Sigmoid colon (tissue), 7 donors: ENCODE results near the gene ST6GALNAC2. TPM values are rescaled to one million over a fixed set of nuclear protein-coding genes. Genes with fewer than 3 reads are reported as not detected.

Experiments
- DNase-seq: peaks from one replicate; pipeline ENCODE4 v3.0.0-alpha.2; 2019
- H3K27ac ChIP-seq, 4 donors: fragments of 200-600 bp; sonication (generic); one replicate each; pipeline ENCODE4 v1.5.1; 2016 to 2019; ENCODE audit warnings: mild to moderate bottlenecking in 1 of 4
- H3K27me3 ChIP-seq, 3 donors: fragments of 200-600 bp; sonication (generic); one replicate each; pipeline ENCODE4 v1.5.1; 2019; ENCODE audit warnings: mild to moderate bottlenecking in 1 of 3
- H3K36me3 ChIP-seq, 4 donors: fragments of 200-600 bp; sonication (generic); one replicate each; pipeline ENCODE4 v1.5.1; 2016 to 2019
- H3K4me1 ChIP-seq, 4 donors: fragments of 200-600 bp; sonication (generic); one replicate each; pipeline ENCODE4 v1.5.1; 2017 to 2019
- H3K4me3 ChIP-seq, 4 donors: fragments of 200-600 bp; sonication (generic); one replicate each; pipeline ENCODE4 v1.5.1; 2017 to 2019; ENCODE audit warnings: mild to moderate bottlenecking in 2 of 4, moderate library complexity in 1 of 4
- H3K9me3 ChIP-seq, 4 donors: fragments of 200-600 bp in 3 of 4; sonication (generic) in 3 of 4; one replicate each; pipeline versions ENCODE4 v1.5.1 to v1.6.1; 2013 to 2019
- EP300 ChIP-seq, 4 donors: sonication (generic); formaldehyde crosslinking; IDR thresholded peaks; one replicate each; pipeline ENCODE4 v1.6.1; 2017; ENCODE audit warnings: antibody characterized with exemption in 4 of 4
- POLR2A ChIP-seq, 2 donors: fragments of 450-650 bp; IDR thresholded peaks; one replicate each; pipeline ENCODE4 v1.6.1; 2016; ENCODE audit warnings: antibody characterized with exemption in 2 of 2, mild to moderate bottlenecking in 2 of 2, moderate library complexity in 2 of 2
- POLR2AphosphoS5 ChIP-seq, 4 donors: sonication (generic); formaldehyde crosslinking; IDR thresholded peaks; one replicate each; pipeline ENCODE4 v1.6.1; 2017; ENCODE audit warnings: antibody characterized with exemption in 4 of 4
- WGBS, 2 donors: extraction: QIAGEN DNeasy Blood & Tissue Kit; methylation state at CpG; one replicate each; pipeline ENCODE4 v1.1.7; 2013; 5-methylcytosine and 5-hydroxymethylcytosine counted together
- intact Hi-C: fragments of 100-400 bp; cut with DNase I; formaldehyde crosslinking; loops from one replicate; pipeline ENCODE4 v1.15.1; 2023
- polyA plus RNA-seq, 3 donors: library from polyadenylated mRNA; stranded (reverse); fragments of 200-250 nt; gene quantifications; one replicate each; pipeline ENCODE4 v1.2.3, GENCODE V29; 2013
- total RNA-seq, 4 donors: library from RNA; depleted of rRNA; stranded (reverse); fragments of >200 nt; gene quantifications; one replicate each; pipeline ENCODE4 v1.1.0, GENCODE V29; 2016
- TF ChIP-seq, protein P1 (sequence below), 4 experiments: fragments of 450-650 bp in 3 of 4; fragments of 200-600 bp in 1 of 4; IDR thresholded peaks; one replicate each; pipeline ENCODE4 v1.5.1; 2016 to 2019; ENCODE audit warnings: antibody characterized with exemption in 4 of 4, mild to moderate bottlenecking in 3 of 4, moderate library complexity in 2 of 4
- donor health status: healthy with polysubstance abuse.
- donor health status: Bipolar disorder and iron deficiency.
- donor health status: healthy.

ST6GALNAC2 gene
- total and polyA plus RNA-seq, 7 donors, result 3.3 to 16.4 (median 5.4) TPM

- no peak overlapping the region for H3K4me3 ChIP-seq
- H3K9me3 ChIP-seq, result no peaks in the 10 kb centered on the region
- no peak for TF ChIP-seq POLR2AphosphoS5 (IDR thresholded peaks at IDR 0.05)
- no peak for TF ChIP-seq EP300 (IDR thresholded peaks at IDR 0.05)
- TF ChIP-seq POLR2A (IDR thresholded peaks at IDR 0.05), result no peak
- TF ChIP-seq, protein P1, sequence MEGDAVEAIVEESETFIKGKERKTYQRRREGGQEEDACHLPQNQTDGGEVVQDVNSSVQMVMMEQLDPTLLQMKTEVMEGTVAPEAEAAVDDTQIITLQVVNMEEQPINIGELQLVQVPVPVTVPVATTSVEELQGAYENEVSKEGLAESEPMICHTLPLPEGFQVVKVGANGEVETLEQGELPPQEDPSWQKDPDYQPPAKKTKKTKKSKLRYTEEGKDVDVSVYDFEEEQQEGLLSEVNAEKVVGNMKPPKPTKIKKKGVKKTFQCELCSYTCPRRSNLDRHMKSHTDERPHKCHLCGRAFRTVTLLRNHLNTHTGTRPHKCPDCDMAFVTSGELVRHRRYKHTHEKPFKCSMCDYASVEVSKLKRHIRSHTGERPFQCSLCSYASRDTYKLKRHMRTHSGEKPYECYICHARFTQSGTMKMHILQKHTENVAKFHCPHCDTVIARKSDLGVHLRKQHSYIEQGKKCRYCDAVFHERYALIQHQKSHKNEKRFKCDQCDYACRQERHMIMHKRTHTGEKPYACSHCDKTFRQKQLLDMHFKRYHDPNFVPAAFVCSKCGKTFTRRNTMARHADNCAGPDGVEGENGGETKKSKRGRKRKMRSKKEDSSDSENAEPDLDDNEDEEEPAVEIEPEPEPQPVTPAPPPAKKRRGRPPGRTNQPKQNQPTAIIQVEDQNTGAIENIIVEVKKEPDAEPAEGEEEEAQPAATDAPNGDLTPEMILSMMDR (IDR thresholded peaks at IDR 0.05), result no peak
- intact Hi-C loops, result no loop called here
- 92% methylated on average over 10 of the region's 10 CpGs for WGBS, 2 donors
- H3K36me3 ChIP-seq, result no peaks in the 10 kb centered on the region
- peak overlapping the region in 1 of 4 donors; percentile 19 for H3K27ac ChIP-seq
- H3K4me1 ChIP-seq, result no peaks in the 10 kb centered on the region
- no peaks in the 10 kb centered on the region for H3K27me3 ChIP-seq
- DNase-seq, result no peak
Observed at GRCh38 chr17:76573096-76573495, 12.6 kb downstream of the ST6GALNAC2 start.

GRCh38 chr17:76572201-76572910, 13.3 kb downstream of the ST6GALNAC2 start:
- Histone ChIP-seq H3K27me3 (no peaks in the 10 kb centered on the region), H3K9me3 (no peaks in the 10 kb centered on the region), H3K4me1 (no peaks in the 10 kb centered on the region), H3K4me3 (no peak overlapping the region), H3K36me3 (no peaks in the 10 kb centered on the region), H3K27ac (peak overlapping the region in 1 of 4 donors; percentile 19)
- TF ChIP-seq, protein P1 (IDR thresholded peaks at IDR 0.05), result no peak
- TF ChIP-seq POLR2AphosphoS5 (IDR thresholded peaks at IDR 0.05) (no peak), POLR2A (IDR thresholded peaks at IDR 0.05) (no peak), EP300 (IDR thresholded peaks at IDR 0.05) (no peak)
- WGBS, 2 donors, result 91% methylated on average over 17 of the region's 17 CpGs
- DNase-seq, result no peak
- intact Hi-C loops, result no loop called here

- Histone ChIP-seq H3K4me1 (no peaks in the 10 kb centered on the region), H3K4me3 (no peak overlapping the region), H3K27me3 (no peaks in the 10 kb centered on the region), H3K36me3 (peaks cover 0 to 6% (median 0%) of the 10 kb centered on the region in 4 donors), H3K27ac (no peak overlapping the region), H3K9me3 (no peaks in the 10 kb centered on the region)
- 93 to 95% methylated on average over 13 of the region's 13 CpGs for WGBS, 2 donors
- intact Hi-C loops, result no loop called here
- no peak for DNase-seq
- TF ChIP-seq EP300 (IDR thresholded peaks at IDR 0.05), result no peak
- TF ChIP-seq POLR2A (IDR thresholded peaks at IDR 0.05), result no peak
- TF ChIP-seq POLR2AphosphoS5 (IDR thresholded peaks at IDR 0.05), result no peak
- TF ChIP-seq, protein P1 (IDR thresholded peaks at IDR 0.05), result no peak
Observed at GRCh38 chr17:76570877-76571471, 14.7 kb downstream of the ST6GALNAC2 start.

GRCh38 chr17:76570457-76570856, 15.2 kb downstream of the ST6GALNAC2 start:
- WGBS, 2 donors, result 82 to 92% methylated on average over 7 of the region's 7 CpGs
- intact Hi-C loops, result no loop called here
- no peaks in the 10 kb centered on the region for H3K4me1 ChIP-seq
- no peak for TF ChIP-seq EP300 (IDR thresholded peaks at IDR 0.05)
- H3K27me3 ChIP-seq, result no peaks in the 10 kb centered on the region
- H3K9me3 ChIP-seq, result no peaks in the 10 kb centered on the region
- peaks cover 0 to 11% (median 0%) of the 10 kb centered on the region in 4 donors for H3K36me3 ChIP-seq
- no peak overlapping the region for H3K4me3 ChIP-seq
- no peak for DNase-seq
- H3K27ac ChIP-seq, result peak overlapping the region in 2 of 4 donors; percentile 23 to 32

DNA sequence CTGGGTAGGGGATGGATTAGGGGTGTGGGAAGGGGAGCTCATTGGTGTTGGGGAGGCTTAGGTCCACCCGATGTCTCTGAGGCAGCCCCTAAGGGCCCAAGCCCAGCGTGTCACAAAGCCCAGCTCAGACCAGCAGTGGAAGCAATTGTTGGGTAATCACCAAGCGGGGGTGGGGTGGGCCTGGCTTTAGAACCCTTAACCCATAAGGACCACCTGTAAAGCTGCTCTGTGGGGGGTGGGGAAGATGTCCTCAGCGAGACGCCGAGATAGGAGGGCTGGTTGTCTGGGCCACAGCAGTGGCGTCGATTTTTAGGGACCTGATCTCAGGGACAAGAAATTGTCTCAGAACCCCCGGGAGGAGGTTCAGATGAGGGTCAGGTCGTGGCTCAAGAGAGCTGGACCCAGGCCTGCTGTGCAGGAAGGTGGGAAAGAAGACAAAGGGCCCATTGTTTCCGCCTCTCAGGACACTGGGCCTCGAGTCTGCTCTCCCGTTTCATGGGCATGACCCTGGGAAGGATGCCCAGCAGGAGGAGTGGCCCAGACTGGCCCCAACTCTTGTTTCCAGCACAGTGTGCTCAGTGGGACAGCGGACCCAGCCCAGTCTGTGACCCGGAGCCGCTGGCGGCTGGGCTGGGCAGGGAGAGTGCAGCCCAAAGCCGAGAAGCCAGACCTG, 15.9 kb downstream of the ST6GALNAC2 start:
- H3K4me1 ChIP-seq, result no peaks in the 10 kb centered on the region
- 76 to 84% methylated on average over 18 of the region's 18 CpGs for WGBS, 2 donors
- no peak overlapping the region for H3K4me3 ChIP-seq
- H3K36me3 ChIP-seq, result peaks cover 0 to 17% (median 0%) of the 10 kb centered on the region in 4 donors
- peak; percentile 86 for DNase-seq
- TF ChIP-seq POLR2AphosphoS5 (IDR thresholded peaks at IDR 0.05) (peak; percentile 24 to 44 (median 40)), POLR2A (IDR thresholded peaks at IDR 0.05) (no peak)
- intact Hi-C loops, result no loop called here
- H3K27me3 ChIP-seq, result no peaks in the 10 kb centered on the region
- no peaks in the 10 kb centered on the region for H3K9me3 ChIP-seq
- H3K27ac ChIP-seq, result peak overlapping the region in 3 of 4 donors; percentile 37 to 52 (median 44)
